NOMO-1 treated with DMSO at 0.1 percent for 48 hours (cell line): Measurements from ENCODE around the gene TMEM11.

Source experiments
- DNase-seq: peaks from one replicate; lab custom pipeline; 2025; ENCODE audit not compliant: unreplicated experiment; lab: John Stamatoyannopoulos, UW

TMEM11 gene

GRCh38 chr17:21163101-21163500 lies 50.9 kb downstream of the TMEM11 start:
- no peak for DNase-seq

- DNase-seq: no peak
These were observed 51.6 kb downstream of the TMEM11 start for GRCh38 chr17:21162394-21162775.

GRCh38 chr17:21161498-21162393 lies 52.2 kb downstream of the TMEM11 start:
- DNase-seq: no peak

GRCh38 chr17:21160401-21160800 lies 53.6 kb downstream of the TMEM11 start:
- DNase-seq: no peak

GRCh38 chr17:21157586-21158370 lies 56.2 kb downstream of the TMEM11 start:
- DNase-seq: no peak

GRCh38 chr17:21152731-21153130 lies 61.2 kb downstream of the TMEM11 start:
- peak; percentile 8 for DNase-seq

GRCh38 chr17:21149621-21150020 lies 64.3 kb downstream of the TMEM11 start:
- peak; percentile 74 for DNase-seq
